ENCODE results near the gene CYB5RL. TPM values are rescaled to one million over a fixed set of nuclear protein-coding genes. Genes with fewer than 3 reads are reported as not detected.

The CYB5RL gene
- total and polyA plus RNA-seq, 9 donors, result 4.5 to 8.0 (median 5.6) TPM

GRCh38 chr1:54161495-54162168 lies 38.2 kb downstream of the CYB5RL start:
- H3K9me3 ChIP-seq (replicated peaks; ENCODE audit: control insufficient read depth, low read depth, low read length), result no peaks in the 10 kb centered on the region
- no peak overlapping the region for H3K27ac ChIP-seq (ENCODE audit: low read length)
- H3K36me3 ChIP-seq (ENCODE audit: control insufficient read depth, insufficient read depth, low read length), result no peaks in the 10 kb centered on the region
- 54% methylated on average over 2 of the region's 6 CpGs for WGBS (ENCODE audit: insufficient coverage)
- no peaks in the 10 kb centered on the region for H3K27me3 ChIP-seq (ENCODE audit: control insufficient read depth, insufficient read depth, low read length)
- no peak overlapping the region for H3K4me3 ChIP-seq (ENCODE audit: low read length)
- DNase-seq, result no peak
- H3K4me1 ChIP-seq (ENCODE audit: control insufficient read depth, insufficient read depth, low read length), result peaks cover 4% of the 10 kb centered on the region

- no peak for DNase-seq
- H3K36me3 ChIP-seq (ENCODE audit: control insufficient read depth, insufficient read depth, low read length), result no peaks in the 10 kb centered on the region
- H3K4me1 ChIP-seq (ENCODE audit: control insufficient read depth, insufficient read depth, low read length), result peaks cover 4% of the 10 kb centered on the region
- no peaks in the 10 kb centered on the region for H3K9me3 ChIP-seq (replicated peaks; ENCODE audit: control insufficient read depth, low read depth, low read length)
- no peak overlapping the region for H3K4me3 ChIP-seq (ENCODE audit: low read length)
- H3K27me3 ChIP-seq (ENCODE audit: control insufficient read depth, insufficient read depth, low read length), result no peaks in the 10 kb centered on the region
- WGBS (ENCODE audit: insufficient coverage), result 63% methylated on average over 1 of the region's 3 CpGs
- no peak overlapping the region for H3K27ac ChIP-seq (ENCODE audit: low read length)
These were observed 39.5 kb downstream of the CYB5RL start for GRCh38 chr1:54160351-54160750.

- H3K9me3 ChIP-seq (replicated peaks; ENCODE audit: control insufficient read depth, low read depth, low read length), result no peaks in the 10 kb centered on the region
- 80% methylated on average over 1 of the region's 4 CpGs for WGBS (ENCODE audit: insufficient coverage)
- no peak for DNase-seq
- peaks cover 4% of the 10 kb centered on the region for H3K4me1 ChIP-seq (ENCODE audit: control insufficient read depth, insufficient read depth, low read length)
- no peak overlapping the region for H3K4me3 ChIP-seq (ENCODE audit: low read length)
- no peak overlapping the region for H3K27ac ChIP-seq (ENCODE audit: low read length)
- no peaks in the 10 kb centered on the region for H3K27me3 ChIP-seq (ENCODE audit: control insufficient read depth, insufficient read depth, low read length)
- no peaks in the 10 kb centered on the region for H3K36me3 ChIP-seq (ENCODE audit: control insufficient read depth, insufficient read depth, low read length)
These were observed 40.0 kb downstream of the CYB5RL start for GRCh38 chr1:54159733-54160316.

GRCh38 chr1:54158071-54158470 lies 41.8 kb downstream of the CYB5RL start:
- no peaks in the 10 kb centered on the region for H3K9me3 ChIP-seq (replicated peaks; ENCODE audit: control insufficient read depth, low read depth, low read length)
- peaks cover 11% of the 10 kb centered on the region for H3K4me1 ChIP-seq (ENCODE audit: control insufficient read depth, insufficient read depth, low read length)
- H3K4me3 ChIP-seq (ENCODE audit: low read length), result no peak overlapping the region
- no peaks in the 10 kb centered on the region for H3K36me3 ChIP-seq (ENCODE audit: control insufficient read depth, insufficient read depth, low read length)
- peaks cover 3% of the 10 kb centered on the region for H3K27me3 ChIP-seq (ENCODE audit: control insufficient read depth, insufficient read depth, low read length)
- no peak overlapping the region for H3K27ac ChIP-seq (ENCODE audit: low read length)
- 100% methylated on average over 2 of the region's 3 CpGs for WGBS (ENCODE audit: insufficient coverage)
- no peak for DNase-seq

GRCh38 chr1:54157401-54157800 lies 42.4 kb downstream of the CYB5RL start:
- peaks cover 3% of the 10 kb centered on the region for H3K27me3 ChIP-seq (ENCODE audit: control insufficient read depth, insufficient read depth, low read length)
- no peaks in the 10 kb centered on the region for H3K36me3 ChIP-seq (ENCODE audit: control insufficient read depth, insufficient read depth, low read length)
- H3K9me3 ChIP-seq (replicated peaks; ENCODE audit: control insufficient read depth, low read depth, low read length), result no peaks in the 10 kb centered on the region
- no peak overlapping the region for H3K27ac ChIP-seq (ENCODE audit: low read length)
- peaks cover 11% of the 10 kb centered on the region for H3K4me1 ChIP-seq (ENCODE audit: control insufficient read depth, insufficient read depth, low read length)
- no peak for DNase-seq
- H3K4me3 ChIP-seq (ENCODE audit: low read length), result no peak overlapping the region
- WGBS (ENCODE audit: insufficient coverage), result 100% methylated on average over 1 of the region's 6 CpGs

GRCh38 chr1:54156986-54157385 lies 42.8 kb downstream of the CYB5RL start:
- no peaks in the 10 kb centered on the region for H3K9me3 ChIP-seq (replicated peaks; ENCODE audit: control insufficient read depth, low read depth, low read length)
- 87% methylated on average over 7 of the region's 7 CpGs for WGBS (ENCODE audit: insufficient coverage)
- no peaks in the 10 kb centered on the region for H3K36me3 ChIP-seq (ENCODE audit: control insufficient read depth, insufficient read depth, low read length)
- H3K27ac ChIP-seq (ENCODE audit: low read length), result no peak overlapping the region
- H3K4me1 ChIP-seq (ENCODE audit: control insufficient read depth, insufficient read depth, low read length), result peaks cover 11% of the 10 kb centered on the region
- DNase-seq, result no peak
- no peak overlapping the region for H3K4me3 ChIP-seq (ENCODE audit: low read length)
- peaks cover 3% of the 10 kb centered on the region for H3K27me3 ChIP-seq (ENCODE audit: control insufficient read depth, insufficient read depth, low read length)

GRCh38 chr1:54156201-54156600 lies 43.6 kb downstream of the CYB5RL start:
- H3K4me1 ChIP-seq (ENCODE audit: control insufficient read depth, insufficient read depth, low read length), result peaks cover 11% of the 10 kb centered on the region
- H3K4me3 ChIP-seq (ENCODE audit: low read length), result no peak overlapping the region
- H3K9me3 ChIP-seq (replicated peaks; ENCODE audit: control insufficient read depth, low read depth, low read length), result no peaks in the 10 kb centered on the region
- peaks cover 3% of the 10 kb centered on the region for H3K27me3 ChIP-seq (ENCODE audit: control insufficient read depth, insufficient read depth, low read length)
- no peak overlapping the region for H3K27ac ChIP-seq (ENCODE audit: low read length)
- no peaks in the 10 kb centered on the region for H3K36me3 ChIP-seq (ENCODE audit: control insufficient read depth, insufficient read depth, low read length)
- DNase-seq, result no peak
- 89% methylated on average over 1 of the region's 3 CpGs for WGBS (ENCODE audit: insufficient coverage)

GRCh38 chr1:54153535-54154439 lies 46.0 kb downstream of the CYB5RL start:
- H3K27me3 ChIP-seq (ENCODE audit: control insufficient read depth, insufficient read depth, low read length), result peaks cover 3% of the 10 kb centered on the region
- DNase-seq, result peak; percentile 80
- 23% methylated on average over 13 of the region's 19 CpGs for WGBS (ENCODE audit: insufficient coverage)
- peak overlapping the region; percentile 9 for H3K27ac ChIP-seq (ENCODE audit: low read length)
- H3K9me3 ChIP-seq (replicated peaks; ENCODE audit: control insufficient read depth, low read depth, low read length), result no peaks in the 10 kb centered on the region
- H3K4me3 ChIP-seq (ENCODE audit: low read length), result no peak overlapping the region
- H3K36me3 ChIP-seq (ENCODE audit: control insufficient read depth, insufficient read depth, low read length), result no peaks in the 10 kb centered on the region
- H3K4me1 ChIP-seq (ENCODE audit: control insufficient read depth, insufficient read depth, low read length), result peaks cover 8% of the 10 kb centered on the region

GRCh38 chr1:54152696-54153095 lies 47.1 kb downstream of the CYB5RL start, which contains the start of gene CDCP2:
Gene CDCP2, minus strand, starts transcription at chr1:54153000. Its CDS starts 78 bp downstream, at chr1:54152922.
- Histone ChIP-seq H3K9me3 (replicated peaks; ENCODE audit: control insufficient read depth, low read depth, low read length) (no peaks in the 10 kb centered on the region), H3K27ac (ENCODE audit: low read length) (peak within 1 kb of the TSS; percentile 9), H3K36me3 (ENCODE audit: control insufficient read depth, insufficient read depth, low read length) (no peaks in the 10 kb centered on the region), H3K4me3 (ENCODE audit: low read length) (no peak within 1 kb of the TSS), H3K4me1 (ENCODE audit: control insufficient read depth, insufficient read depth, low read length) (peaks cover 8% of the 10 kb centered on the region), H3K27me3 (ENCODE audit: control insufficient read depth, insufficient read depth, low read length) (peaks cover 3% of the 10 kb centered on the region)
- WGBS (ENCODE audit: insufficient coverage), result 100% methylated on average over 1 of the region's 5 CpGs
- no peak for DNase-seq

GRCh38 chr1:54151013-54151412 lies 48.8 kb downstream of the CYB5RL start:
- WGBS (ENCODE audit: insufficient coverage), result 78% methylated on average over 4 of the region's 5 CpGs
- no peaks in the 10 kb centered on the region for H3K9me3 ChIP-seq (replicated peaks; ENCODE audit: control insufficient read depth, low read depth, low read length)
- no peak overlapping the region for H3K4me3 ChIP-seq (ENCODE audit: low read length)
- peaks cover 8% of the 10 kb centered on the region for H3K4me1 ChIP-seq (ENCODE audit: control insufficient read depth, insufficient read depth, low read length)
- DNase-seq, result no peak
- peaks cover 3% of the 10 kb centered on the region for H3K27me3 ChIP-seq (ENCODE audit: control insufficient read depth, insufficient read depth, low read length)
- H3K27ac ChIP-seq (ENCODE audit: low read length), result no peak overlapping the region
- H3K36me3 ChIP-seq (ENCODE audit: control insufficient read depth, insufficient read depth, low read length), result no peaks in the 10 kb centered on the region

Measured in muscle of leg (tissue), 11 donors.